ENCODE measurements around the gene NTM. TPM values are rescaled to one million over a fixed set of nuclear protein-coding genes. Genes with fewer than 3 reads are reported as not detected.

Gene NTM
- total and polyA plus RNA-seq, 12 donors: 0.26 to 11.5 (median 4.0) TPM

DNA sequence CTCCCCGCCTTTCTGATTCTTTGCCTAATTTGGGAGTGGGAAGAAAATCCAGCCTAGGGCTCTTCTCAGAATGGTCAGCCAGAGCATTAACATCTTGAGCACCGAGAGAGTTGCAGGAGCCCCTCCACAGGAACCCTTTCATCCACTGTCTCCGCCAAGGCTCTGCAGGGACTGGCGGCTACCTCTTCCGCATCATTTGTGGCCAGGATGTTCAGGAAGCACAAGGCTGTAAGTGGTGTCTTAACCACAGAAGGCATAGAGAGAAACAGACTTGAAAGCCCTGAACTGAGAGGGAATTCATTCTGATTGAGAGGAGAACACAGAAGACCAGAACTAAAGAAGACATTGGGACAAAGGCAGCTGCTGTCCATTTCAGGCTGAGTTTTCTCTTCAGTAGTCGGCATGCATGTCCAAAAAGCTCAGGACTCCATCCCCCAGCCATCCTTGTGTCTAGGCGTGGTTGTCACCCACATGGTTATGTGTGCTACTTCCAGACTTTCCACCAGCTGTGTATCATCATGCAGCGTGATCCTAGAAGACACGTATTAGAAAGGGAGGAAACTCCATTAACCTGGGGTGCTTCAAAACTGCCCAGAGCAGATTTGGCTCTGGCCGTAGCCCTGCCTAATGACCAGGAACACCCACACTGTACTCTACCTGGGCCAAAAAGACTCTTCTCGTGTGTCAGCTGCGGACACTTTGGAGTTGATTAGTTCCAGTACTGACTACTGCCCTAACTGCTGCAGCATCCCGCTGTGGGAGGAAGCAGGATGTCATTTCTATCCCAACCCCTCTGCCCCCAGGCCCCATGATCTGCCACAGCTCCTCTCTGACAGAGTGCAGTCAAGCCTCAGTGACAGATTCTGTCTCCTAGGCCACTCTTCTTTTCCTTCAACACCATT is 725.1 kb downstream of the NTM start:
- H3K4me3 ChIP-seq: no peak overlapping the region
- TF ChIP-seq, protein P1, sequence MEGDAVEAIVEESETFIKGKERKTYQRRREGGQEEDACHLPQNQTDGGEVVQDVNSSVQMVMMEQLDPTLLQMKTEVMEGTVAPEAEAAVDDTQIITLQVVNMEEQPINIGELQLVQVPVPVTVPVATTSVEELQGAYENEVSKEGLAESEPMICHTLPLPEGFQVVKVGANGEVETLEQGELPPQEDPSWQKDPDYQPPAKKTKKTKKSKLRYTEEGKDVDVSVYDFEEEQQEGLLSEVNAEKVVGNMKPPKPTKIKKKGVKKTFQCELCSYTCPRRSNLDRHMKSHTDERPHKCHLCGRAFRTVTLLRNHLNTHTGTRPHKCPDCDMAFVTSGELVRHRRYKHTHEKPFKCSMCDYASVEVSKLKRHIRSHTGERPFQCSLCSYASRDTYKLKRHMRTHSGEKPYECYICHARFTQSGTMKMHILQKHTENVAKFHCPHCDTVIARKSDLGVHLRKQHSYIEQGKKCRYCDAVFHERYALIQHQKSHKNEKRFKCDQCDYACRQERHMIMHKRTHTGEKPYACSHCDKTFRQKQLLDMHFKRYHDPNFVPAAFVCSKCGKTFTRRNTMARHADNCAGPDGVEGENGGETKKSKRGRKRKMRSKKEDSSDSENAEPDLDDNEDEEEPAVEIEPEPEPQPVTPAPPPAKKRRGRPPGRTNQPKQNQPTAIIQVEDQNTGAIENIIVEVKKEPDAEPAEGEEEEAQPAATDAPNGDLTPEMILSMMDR (IDR thresholded peaks at IDR 0.05): no peak
- TF ChIP-seq POLR2A (IDR thresholded peaks at IDR 0.05): no peak
- DNase-seq: no peak
- no peaks in the 10 kb centered on the region for H3K27me3 ChIP-seq
- H3K27ac ChIP-seq: no peak overlapping the region
- intact Hi-C loops (cut with DNase I): no loop called here
- H3K36me3 ChIP-seq (replicated peaks in 1 of 2): no peaks in the 10 kb centered on the region
- no peaks in the 10 kb centered on the region for H3K9me3 ChIP-seq (replicated peaks in 1 of 3)
- no peaks in the 10 kb centered on the region for H3K4me1 ChIP-seq (replicated peaks in 1 of 2)
- WGBS, 4 donors: 61 to 86% (median 76%) methylated on average over 12 to 13 of the region's 13 CpGs

DNA sequence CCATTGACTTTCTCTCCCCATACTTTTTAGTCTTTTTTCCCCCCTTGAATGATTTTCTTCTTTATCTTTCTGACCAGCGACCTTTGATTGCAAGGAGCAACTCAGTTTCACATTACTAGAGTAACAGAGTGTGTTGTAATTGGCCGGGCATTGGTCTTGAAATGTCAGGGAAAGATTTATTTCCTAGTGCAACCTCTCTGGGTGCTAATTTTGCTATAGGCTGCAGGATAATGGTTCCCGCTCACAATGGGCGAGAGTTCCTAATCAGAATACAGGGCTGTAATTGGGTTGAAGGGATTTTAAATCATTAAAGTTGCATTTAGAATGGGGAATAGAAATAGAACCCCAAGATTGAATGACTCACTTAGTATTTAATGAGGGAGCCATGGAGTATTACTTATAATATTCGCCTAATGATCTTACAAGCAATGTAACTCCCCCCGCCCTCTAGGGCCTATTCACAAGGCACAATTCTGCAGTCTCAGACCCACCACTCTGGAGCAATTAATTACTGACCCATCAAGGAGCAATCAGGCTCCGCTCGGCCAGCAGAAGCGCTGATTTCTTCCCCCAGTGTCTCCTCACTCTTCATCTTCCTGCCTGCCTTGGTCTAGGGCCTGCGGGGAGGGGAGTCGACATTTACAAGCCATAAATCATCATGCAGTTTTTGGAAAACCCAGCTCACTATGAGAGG is 725.9 kb downstream of the NTM start:
- WGBS, 4 donors: 67 to 76% (median 70%) methylated on average over 11 of the region's 11 CpGs
- no peak overlapping the region for H3K27ac ChIP-seq
- H3K4me1 ChIP-seq (replicated peaks in 1 of 2): no peaks in the 10 kb centered on the region
- no peak overlapping the region for H3K4me3 ChIP-seq
- DNase-seq: no peak
- intact Hi-C loops (cut with DNase I): no loop called here
- TF ChIP-seq, protein P1 (IDR thresholded peaks at IDR 0.05): no peak
- TF ChIP-seq POLR2A (IDR thresholded peaks at IDR 0.05): no peak
- no peaks in the 10 kb centered on the region for H3K27me3 ChIP-seq
- H3K9me3 ChIP-seq (replicated peaks in 1 of 3): no peaks in the 10 kb centered on the region
- no peaks in the 10 kb centered on the region for H3K36me3 ChIP-seq (replicated peaks in 1 of 2)

DNA sequence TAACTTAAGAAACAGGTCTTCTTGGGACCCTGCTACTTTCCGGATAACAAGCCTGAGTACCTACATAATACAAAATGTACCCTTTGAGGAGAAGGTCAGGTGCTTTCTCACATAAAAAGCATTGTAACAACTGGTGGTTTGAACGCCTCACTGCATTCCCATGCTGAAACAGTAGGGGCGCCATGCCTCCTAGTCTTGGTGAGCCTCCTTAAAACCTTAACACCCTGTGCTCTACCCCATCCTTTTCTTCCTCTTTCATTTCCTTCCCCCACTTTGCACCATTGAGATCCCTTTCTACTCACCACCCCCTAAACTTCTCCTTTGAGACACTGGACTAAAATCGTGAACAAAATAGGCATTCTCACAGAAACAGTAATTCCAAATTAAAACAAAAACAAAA is 729.3 kb downstream of the NTM start:
- DNase-seq: peak in 3 of 7 donors; percentile 23 to 34 (median 31)
- H3K27ac ChIP-seq: no peak overlapping the region
- no peaks in the 10 kb centered on the region for H3K4me1 ChIP-seq (replicated peaks in 1 of 2)
- intact Hi-C loops (cut with DNase I): no loop called here
- no peaks in the 10 kb centered on the region for H3K9me3 ChIP-seq (replicated peaks in 1 of 3)
- WGBS, 4 donors: 62 to 71% (median 66%) methylated on average over 4 of the region's 4 CpGs
- TF ChIP-seq, protein P1 (IDR thresholded peaks at IDR 0.05): peak in 4 of 6 experiments; percentile 19 to 33 (median 32)
- no peak for TF ChIP-seq POLR2A (IDR thresholded peaks at IDR 0.05)
- no peak overlapping the region for H3K4me3 ChIP-seq
- no peaks in the 10 kb centered on the region for H3K27me3 ChIP-seq
- no peaks in the 10 kb centered on the region for H3K36me3 ChIP-seq (replicated peaks in 1 of 2)

DNA sequence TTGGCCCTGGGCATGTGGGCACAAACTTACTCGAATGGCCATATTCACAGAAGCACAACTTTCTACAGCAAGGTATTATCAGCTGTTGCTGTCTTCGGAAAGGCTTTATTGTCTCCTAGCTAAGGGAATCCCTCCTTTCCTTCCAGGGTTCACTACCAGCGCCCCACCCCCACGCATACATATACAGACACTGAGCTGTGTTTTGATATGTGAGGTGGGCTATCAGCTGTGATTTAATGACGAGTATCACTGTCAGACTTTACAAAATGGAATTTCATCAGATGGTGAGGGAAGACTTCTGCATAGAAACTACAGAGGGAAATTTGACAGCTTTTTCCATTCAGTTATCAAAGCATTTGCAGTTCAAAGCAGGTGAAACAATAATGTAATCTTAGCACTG is 730.2 kb downstream of the NTM start:
- WGBS, 4 donors: 71 to 83% (median 81%) methylated on average over 5 of the region's 5 CpGs
- no peaks in the 10 kb centered on the region for H3K9me3 ChIP-seq (replicated peaks in 1 of 3)
- H3K4me1 ChIP-seq (replicated peaks in 1 of 2): no peaks in the 10 kb centered on the region
- no peak overlapping the region for H3K4me3 ChIP-seq
- DNase-seq: no peak
- H3K27ac ChIP-seq: no peak overlapping the region
- H3K36me3 ChIP-seq (replicated peaks in 1 of 2): no peaks in the 10 kb centered on the region
- intact Hi-C loops (cut with DNase I): no loop called here
- no peaks in the 10 kb centered on the region for H3K27me3 ChIP-seq
- TF ChIP-seq POLR2A (IDR thresholded peaks at IDR 0.05): no peak
- TF ChIP-seq, protein P1 (IDR thresholded peaks at IDR 0.05): no peak

All from adrenal gland (tissue), 12 donors.